DND-41 (cell line): ENCODE results near the gene SCNN1A.

ENCODE experiments used
- CTCF ChIP-seq: IDR thresholded peaks from 2 replicates; pipeline ENCODE4 v1.5.1; 2012; ENCODE audit warnings: borderline replicate concordance, low read length, moderate library complexity, mild to moderate bottlenecking; ENCODE audit not compliant: poor library complexity, severe bottlenecking; ENCODE audit errors: extremely low read depth
- EZH2 ChIP-seq: IDR thresholded peaks from 3 replicates; pipeline ENCODE4 v1.6.1; 2012; ENCODE audit warnings: borderline replicate concordance, low read depth, mild to moderate bottlenecking, moderate library complexity, low read length, inconsistent platforms; ENCODE audit not compliant: severe bottlenecking

DNA sequence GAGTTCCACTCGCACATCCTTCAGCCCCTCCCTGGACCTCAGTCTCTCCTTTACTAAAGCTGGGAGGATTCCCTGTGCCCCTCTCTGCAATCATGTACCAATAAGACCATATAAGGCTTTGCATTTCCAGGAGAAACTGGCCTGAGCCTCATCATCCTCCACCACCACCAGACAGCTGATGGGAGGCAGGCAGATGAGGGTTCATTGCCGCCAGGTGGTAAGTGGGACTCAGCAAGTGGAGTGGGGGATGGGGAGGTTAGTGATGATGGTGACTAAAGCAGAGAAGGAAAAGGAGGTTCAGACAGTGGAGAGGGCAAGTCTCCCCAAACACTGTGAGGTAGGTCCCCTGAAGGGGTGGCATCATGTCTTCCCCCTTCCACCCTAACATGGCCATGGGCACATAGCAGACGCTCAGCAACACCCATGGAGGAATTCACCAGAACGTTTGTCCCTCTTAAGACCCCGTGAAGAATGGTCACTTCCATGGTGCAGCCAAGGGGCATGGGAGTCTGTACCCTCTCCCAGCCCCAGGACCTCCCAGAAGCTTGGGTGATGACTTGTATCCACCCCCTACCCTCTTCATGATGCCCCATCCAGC, 29.0 kb downstream of the SCNN1A start:
- TF ChIP-seq CTCF (no peak), EZH2 (no peak)
